Measurements from ENCODE around the gene AADACL2.

AADACL2 gene

GRCh38 chr3:151732861-151733260, 866 bp upstream of the AADACL2 start:
- TF ChIP-seq CTCF (IDR thresholded peaks at IDR 0.05; ENCODE audit: low read depth, low read length) = no peak
- no peak overlapping the region for H3K4me3 ChIP-seq (ENCODE audit: low read depth, low read length)

DNA sequence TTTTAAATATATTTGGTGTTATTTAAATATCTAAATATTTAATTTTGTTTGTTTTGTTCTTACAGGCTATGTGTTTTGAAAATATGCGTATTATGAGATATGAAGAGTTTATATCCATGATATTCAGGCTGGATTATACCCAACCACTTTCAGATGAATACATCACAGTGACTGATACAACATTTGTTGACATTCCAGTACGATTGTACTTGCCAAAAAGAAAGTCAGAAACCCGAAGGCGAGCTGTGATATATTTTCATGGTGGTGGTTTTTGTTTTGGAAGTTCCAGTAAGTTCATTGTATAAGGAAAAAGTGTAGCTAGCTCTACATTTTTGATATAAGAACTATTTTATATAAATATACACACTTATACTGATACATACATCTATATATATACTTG, 6.9 kb downstream of the AADACL2 start:
- no peak for TF ChIP-seq CTCF (IDR thresholded peaks at IDR 0.05; ENCODE audit: low read depth, low read length)
- H3K4me3 ChIP-seq (ENCODE audit: low read depth, low read length) = no peak overlapping the region

DNA sequence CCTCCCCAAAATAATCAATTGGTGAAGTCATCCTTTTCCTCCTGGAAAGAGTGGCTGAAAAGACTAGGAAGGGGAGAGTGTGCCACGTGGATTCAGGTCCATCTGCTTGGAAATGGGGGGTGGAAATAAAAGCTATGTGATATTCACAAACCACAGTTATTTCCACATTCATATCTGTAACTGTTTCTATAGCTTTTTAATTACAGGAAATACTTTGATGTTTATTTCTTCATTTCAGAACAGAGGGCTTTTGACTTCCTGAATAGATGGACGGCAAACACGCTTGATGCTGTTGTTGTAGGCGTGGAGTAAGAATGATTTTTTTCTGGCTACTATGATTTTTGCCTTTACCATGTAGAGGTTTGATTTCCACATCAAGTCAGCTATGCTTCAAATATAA, 10.1 kb downstream of the AADACL2 start:
- no peak for TF ChIP-seq CTCF (IDR thresholded peaks at IDR 0.05; ENCODE audit: low read depth, low read length)
- H3K4me3 ChIP-seq (ENCODE audit: low read depth, low read length) = no peak overlapping the region

DNA sequence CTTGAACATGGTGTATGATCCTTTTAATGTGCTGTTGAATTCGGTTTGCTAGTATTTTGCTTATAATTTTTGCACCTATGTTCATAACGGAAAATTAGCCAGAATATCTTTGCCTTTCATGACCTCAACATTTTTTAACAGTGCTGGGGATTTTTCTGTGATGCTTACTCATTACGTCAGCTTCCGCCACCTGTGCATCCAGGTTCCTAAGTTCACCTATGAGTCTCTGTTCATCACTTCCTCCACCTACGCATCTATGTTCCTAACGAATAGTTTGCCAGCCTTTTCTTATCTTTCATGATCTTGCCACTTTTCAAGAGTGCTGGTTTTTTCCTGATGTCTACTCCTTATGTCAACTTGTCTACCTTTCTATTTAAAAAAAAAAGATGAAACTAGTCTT, 16.5 kb downstream of the AADACL2 start:
- TF ChIP-seq CTCF (IDR thresholded peaks at IDR 0.05; ENCODE audit: low read depth, low read length) = no peak
- H3K4me3 ChIP-seq (ENCODE audit: low read depth, low read length) = no peak overlapping the region

- TF ChIP-seq CTCF (IDR thresholded peaks at IDR 0.05; ENCODE audit: low read depth, low read length) = no peak
- H3K4me3 ChIP-seq (ENCODE audit: low read depth, low read length) = no peak overlapping the region
Observed at GRCh38 chr3:151750678-151751077, 17.0 kb downstream of the AADACL2 start.

- no peak overlapping the region for H3K4me3 ChIP-seq (ENCODE audit: low read depth, low read length)
- TF ChIP-seq CTCF (IDR thresholded peaks at IDR 0.05; ENCODE audit: low read depth, low read length) = no peak
Observed at GRCh38 chr3:151751161-151751560, 17.4 kb downstream of the AADACL2 start.

DNA sequence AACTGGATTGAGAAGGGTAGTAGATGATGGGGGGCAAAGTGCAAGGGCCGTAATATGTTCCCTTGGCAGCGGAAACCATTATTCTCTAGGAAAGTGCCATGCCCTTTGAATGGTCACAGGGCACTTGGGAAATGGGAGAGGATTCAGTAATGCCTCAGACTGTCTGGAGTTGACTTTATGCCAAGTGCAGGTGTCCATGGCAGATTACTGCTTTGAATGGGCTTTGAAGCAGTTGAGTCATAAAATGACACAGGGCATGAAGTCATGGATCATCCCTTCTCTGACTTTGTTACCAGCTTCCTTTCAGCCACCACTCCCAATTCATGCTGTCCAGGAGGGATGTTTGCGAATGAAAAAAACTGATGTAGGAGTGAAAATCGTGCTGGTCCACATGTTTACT, 20.1 kb downstream of the AADACL2 start:
- no peak overlapping the region for H3K4me3 ChIP-seq (ENCODE audit: low read depth, low read length)
- no peak for TF ChIP-seq CTCF (IDR thresholded peaks at IDR 0.05; ENCODE audit: low read depth, low read length)

Measured in WI38 (cell line).